GM19035 (cell line): ENCODE data around the gene TOMM70.

Experiments
- ATAC-seq: cut with Tn5 transposase; IDR thresholded peaks from one replicate; pipeline ENCODE4 v1.9.1; 2021; ENCODE audit not compliant: unreplicated experiment

The TOMM70 gene

DNA sequence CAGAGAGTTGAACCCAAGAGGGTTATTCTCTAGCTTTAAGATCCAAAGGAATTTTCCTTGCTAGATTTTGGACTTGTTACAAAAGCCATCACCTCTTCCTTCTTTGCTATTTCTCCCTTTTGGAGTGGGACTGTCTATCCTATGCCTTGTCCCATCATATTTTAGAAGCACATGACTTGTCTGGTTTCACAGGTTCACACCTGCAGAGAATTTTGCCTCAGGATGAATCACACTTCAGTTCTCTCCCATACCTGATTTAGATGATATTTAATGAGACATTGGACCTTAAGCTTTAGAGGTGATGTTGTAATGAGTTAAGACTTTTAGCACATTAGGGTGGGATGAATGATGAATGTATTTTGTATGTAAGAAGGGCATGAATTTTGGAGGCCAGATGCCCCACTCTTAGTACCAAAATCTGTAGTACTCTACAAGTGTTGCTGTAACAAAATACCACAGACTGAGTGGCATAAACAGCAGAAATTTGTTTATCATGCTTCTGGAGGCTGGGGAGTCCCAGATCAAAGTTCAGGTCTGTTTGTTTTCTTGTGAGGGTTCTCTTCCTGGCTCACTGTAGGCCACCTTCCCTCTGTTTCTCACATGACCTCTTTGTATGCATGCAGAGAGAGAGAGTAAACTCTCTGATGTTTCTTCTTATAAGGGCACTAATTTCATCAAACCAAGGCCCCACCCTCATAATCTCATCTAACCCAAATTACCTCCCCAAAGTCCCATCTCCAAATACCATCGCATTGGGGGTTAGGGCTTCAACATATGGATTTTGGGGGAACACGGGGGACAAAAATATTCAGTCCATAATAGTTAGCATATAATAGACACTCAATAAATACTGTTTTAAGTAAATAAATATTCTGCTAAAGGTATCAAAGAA lies 10.4 kb upstream of the TOMM70 start:
- no peak for ATAC-seq

- no peak for ATAC-seq
These were observed 7.2 kb upstream of the TOMM70 start for GRCh38 chr3:100407977-100408532.

DNA sequence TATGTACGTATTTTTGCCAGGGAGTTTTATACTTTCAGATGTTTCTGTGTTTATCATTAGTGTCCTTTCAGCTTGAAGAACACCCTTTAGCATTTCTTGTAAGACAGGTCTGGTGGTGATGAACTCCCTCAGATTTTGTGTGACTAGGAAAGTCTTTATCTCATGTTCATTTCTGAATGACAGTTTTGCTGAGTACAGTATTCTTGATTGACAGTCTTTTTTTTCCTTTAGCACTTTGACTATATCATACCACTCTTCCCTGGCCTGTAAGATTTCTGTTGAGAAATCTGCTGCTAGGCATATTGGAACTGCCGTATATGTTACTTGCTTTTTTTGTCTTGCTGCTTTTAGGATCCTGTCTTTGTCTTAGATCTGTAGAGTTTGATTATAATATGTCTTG lies 6.3 kb upstream of the TOMM70 start:
- no peak for ATAC-seq

DNA sequence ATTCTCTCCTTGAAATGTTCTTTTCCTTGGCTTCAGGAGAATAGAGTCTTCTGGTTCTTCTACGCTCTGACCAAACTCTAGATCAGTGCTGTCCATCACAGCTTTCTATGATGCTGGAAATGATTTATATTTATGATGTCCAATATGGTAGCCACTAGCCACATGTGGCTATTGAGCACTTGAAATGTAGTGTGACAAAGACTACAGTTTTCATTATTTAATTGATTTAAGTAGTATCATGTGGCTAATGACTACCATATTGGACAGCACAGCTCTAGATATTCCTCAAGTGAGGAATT lies 3.3 kb upstream of the TOMM70 start:
- no peak for ATAC-seq

DNA sequence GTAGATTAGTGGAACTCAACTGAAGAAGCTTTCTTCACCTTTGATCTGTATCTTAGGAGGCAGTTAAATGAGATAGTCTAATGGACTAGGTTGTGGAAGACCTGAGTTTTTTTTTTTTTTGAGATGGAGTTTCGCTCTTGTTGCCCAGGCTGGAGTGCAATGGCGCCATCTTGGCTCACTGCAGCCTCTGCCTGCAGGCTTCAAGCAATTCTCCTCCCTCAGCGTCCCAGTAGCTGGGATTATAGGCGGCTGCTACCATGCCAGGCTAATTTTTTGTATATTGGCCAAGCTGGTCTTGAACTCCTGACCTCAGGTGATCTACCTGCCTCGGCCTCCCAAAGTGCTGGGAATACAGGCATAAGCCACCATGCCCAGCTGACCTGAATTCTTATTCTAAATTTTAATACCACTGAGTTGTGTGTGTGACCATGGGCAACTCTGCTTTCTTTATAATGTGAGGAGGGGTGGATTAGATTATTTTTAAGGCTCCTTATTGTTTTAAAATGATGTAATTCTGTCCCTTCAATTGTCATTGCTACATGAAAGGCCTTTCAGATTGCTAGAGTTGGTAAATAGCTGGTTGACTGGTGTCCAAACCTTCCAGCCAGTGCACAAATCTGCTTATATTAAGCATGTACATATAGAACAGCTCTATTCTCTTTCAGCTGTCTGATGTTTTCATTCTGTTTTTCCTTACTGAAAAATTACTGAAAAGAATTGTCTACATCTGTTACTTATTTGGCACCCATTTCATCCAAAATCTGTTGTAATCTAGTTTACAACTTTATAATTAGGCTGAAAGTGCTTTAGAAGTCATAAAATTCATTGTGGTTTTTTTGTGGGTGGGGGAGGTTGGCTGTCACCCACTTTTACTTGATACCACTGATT lies 2.7 kb upstream of the TOMM70 start:
- ATAC-seq: no peak

- ATAC-seq: no peak
These were observed 2.0 kb upstream of the TOMM70 start for GRCh38 chr3:100402891-100403290.

GRCh38 chr3:100402256-100402655 lies 1.4 kb upstream of the TOMM70 start:
- no peak for ATAC-seq

DNA sequence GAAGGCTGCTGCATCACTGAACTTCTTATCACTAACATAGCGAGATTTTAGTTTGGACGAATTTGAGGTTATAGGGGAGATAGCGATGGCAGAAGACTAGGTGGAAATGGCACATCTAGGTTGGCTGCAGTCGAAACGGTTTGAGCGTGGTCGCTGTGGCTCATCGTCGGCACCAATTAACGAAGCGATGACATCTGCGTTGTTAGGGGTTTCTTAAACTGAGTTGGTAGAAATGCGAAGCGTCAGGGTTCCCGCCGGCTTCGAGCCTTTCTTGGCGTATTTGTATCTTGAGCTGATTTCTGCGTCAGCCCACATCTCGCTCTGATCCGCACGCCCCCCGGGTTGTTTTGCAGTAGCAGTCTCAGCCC lies 769 bp upstream of the TOMM70 start:
- peak; percentile 14 for ATAC-seq

- peak; percentile 8 for ATAC-seq
These were observed 490 bp downstream of the TOMM70 start for GRCh38 chr3:100400419-100400779.

DNA sequence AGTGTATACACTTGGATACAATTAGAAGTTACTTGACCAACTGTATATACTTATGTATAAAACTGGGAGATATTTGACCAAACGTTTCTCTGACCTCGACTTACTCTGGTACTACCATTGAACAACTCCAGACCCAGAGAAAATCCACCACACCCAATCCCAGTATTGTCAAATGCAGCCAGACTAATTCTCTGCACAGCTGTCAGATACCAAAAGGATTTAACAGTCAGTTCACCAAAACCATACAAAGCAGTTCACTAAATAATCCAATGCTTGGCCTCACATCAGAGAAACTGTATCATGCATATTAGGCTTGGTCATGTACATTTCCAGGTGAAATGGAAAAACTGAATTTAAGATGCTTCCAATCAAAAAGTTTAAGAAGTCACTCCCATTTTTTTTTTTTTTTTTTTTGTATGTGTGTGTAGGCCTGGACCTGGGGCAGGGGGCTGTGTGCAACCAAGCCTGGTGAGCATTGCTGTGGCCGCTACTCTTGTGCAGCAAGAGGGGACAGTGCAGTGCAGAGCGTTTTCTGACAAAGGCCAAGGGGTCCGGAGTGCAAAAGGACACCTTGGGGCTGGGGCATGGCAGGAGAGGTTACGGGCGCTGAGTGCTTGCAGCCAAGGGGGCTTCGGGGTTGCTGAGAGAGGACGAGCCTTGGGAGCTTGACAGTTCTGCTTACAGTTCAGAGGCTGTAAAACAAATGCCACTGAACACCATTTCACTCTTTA lies 1.4 kb downstream of the TOMM70 start:
- ATAC-seq: no peak

GRCh38 chr3:100396967-100397366 lies 3.9 kb downstream of the TOMM70 start:
- no peak for ATAC-seq

- ATAC-seq: no peak
These were observed 5.0 kb downstream of the TOMM70 start for GRCh38 chr3:100395679-100396431.

- no peak for ATAC-seq
These were observed 11.9 kb downstream of the TOMM70 start for GRCh38 chr3:100389025-100389424.

DNA sequence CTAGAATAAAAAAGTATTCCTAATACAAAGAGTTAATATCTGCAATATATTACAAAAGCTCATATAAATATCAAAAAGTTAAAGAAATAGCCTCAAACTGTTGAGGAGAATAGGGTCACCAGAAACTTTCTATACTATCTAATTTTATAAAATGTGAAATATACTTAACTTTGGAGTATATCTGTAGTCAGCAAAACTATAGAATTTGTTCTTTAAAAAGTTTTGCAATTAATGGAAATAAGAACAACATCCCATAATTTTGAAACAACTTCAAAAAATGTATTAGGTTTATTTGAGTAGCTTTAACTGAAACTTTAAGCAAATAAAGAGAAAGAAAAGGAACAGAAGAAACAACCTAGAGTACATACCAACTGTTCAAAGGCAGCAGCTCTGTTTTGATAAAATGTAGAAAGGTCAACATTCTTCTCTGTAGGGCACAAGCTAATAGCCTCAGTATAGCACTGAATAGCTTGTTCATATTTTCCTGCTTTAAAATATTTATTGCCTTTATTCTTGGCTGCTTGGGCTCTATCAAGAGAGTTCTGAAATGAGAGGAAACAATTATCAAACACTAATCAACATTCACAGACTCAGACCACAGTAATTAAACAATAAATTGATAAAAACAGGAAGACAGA lies 14.3 kb downstream of the TOMM70 start:
- ATAC-seq: no peak

GRCh38 chr3:100384733-100385525 lies 16.0 kb downstream of the TOMM70 start:
- no peak for ATAC-seq

- no peak for ATAC-seq
These were observed 24.6 kb downstream of the TOMM70 start for GRCh38 chr3:100376301-100376700.

DNA sequence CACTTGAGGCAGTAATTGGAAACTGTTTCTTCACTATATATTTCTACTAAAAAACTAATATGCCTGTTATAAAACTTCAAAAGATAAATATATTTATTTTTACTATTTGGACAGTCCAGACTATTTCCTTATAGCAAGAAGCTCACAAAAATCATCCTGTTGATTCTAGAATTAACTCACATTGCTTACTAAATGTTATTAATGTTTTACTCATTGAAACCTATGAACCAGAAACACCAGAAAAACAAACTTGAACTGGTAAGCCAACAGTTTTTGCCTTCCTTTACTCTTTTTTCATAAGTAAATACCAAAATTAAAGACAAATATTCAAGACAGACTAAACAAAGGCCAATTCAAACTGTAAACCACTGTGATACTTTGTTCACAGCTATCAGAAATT lies 26.4 kb downstream of the TOMM70 start:
- ATAC-seq: no peak

DNA sequence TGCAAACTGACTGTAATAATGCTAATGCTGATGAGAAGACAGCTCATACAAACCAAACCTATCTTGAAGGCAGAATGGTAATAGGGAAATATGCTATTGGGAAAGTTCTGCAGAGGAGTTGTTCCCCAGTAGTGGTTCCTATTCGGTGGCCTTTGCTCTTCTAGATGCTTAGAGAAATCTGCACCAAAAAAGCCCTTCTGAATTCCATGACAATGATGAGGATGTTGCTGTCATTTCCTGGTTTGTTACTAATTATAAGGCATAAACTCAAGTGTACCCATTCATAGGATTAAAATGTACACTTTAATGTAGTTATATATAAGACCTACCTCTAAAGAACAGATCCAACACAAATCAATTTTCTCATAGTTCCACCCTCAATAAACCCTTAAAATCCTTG lies 30.1 kb downstream of the TOMM70 start:
- no peak for ATAC-seq

DNA sequence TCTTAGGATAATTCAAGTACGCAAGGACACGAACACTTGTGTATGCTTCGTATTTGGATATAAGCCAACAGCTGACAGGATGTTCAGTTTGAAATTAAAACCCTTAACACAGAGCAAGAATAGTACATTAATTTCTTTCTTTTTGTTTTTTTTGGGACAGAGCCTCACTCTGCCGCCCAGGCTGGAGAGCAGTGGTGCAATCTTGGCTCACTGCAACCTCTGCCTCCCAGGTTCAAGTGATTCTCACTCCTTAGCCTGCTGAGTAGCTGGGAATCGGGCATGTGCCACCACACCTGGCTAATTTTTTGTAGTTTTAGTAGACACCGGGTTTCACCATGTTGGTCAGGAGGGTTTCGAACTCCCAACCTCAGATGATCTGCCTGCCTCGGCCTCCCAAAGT lies 32.4 kb downstream of the TOMM70 start:
- no peak for ATAC-seq
